ENCODE results near the gene ASB11.
"Not testable (repeated sequence)": the region's sequence is repeated elsewhere in the genome, so short reads cannot be mapped to it uniquely, and the experiment has no call there.

The ASB11 gene

GRCh38 chrX:15301924-15302323 is 13.5 kb downstream of the ASB11 start:
- DNase-seq: peak; percentile 86

GRCh38 chrX:15299941-15300851 is 15.2 kb downstream of the ASB11 start:
- DNase-seq: peak; percentile 43

- DNase-seq: no peak
Observed at GRCh38 chrX:15298780-15299179, 16.7 kb downstream of the ASB11 start.

GRCh38 chrX:15298201-15298600 is 17.2 kb downstream of the ASB11 start:
- DNase-seq: peak; percentile 23

- DNase-seq: peak; percentile 43
Observed at GRCh38 chrX:15293451-15293850, 22.0 kb downstream of the ASB11 start.

GRCh38 chrX:15292861-15293260 is 22.6 kb downstream of the ASB11 start:
- DNase-seq: no peak

- DNase-seq: no peak
Observed at GRCh38 chrX:15277604-15278003, 37.8 kb downstream of the ASB11 start.

GRCh38 chrX:15274946-15275345 is 40.5 kb downstream of the ASB11 start:
- DNase-seq: no peak

GRCh38 chrX:15273275-15273674 is 42.2 kb downstream of the ASB11 start:
- not testable (repeated sequence) for DNase-seq

GRCh38 chrX:15271757-15272156 is 43.7 kb downstream of the ASB11 start:
- no peak for DNase-seq

GRCh38 chrX:15269618-15270521 is 45.6 kb downstream of the ASB11 start, which contains the start of gene ASB9:
ASB9 (minus strand) TSS chrX:15270083; CDS start chrX:15269874, 209 bp downstream.
- DNase-seq: peak; percentile 36

GRCh38 chrX:15269120-15269519 is 46.3 kb downstream of the ASB11 start:
- DNase-seq: no peak

- no peak for DNase-seq
Observed at GRCh38 chrX:15254852-15255251, 60.6 kb downstream of the ASB11 start.

- no peak for DNase-seq
Observed at GRCh38 chrX:15245896-15246295, 69.5 kb downstream of the ASB11 start.

- no peak for DNase-seq
Observed at GRCh38 chrX:15244421-15244820, 71.0 kb downstream of the ASB11 start.

GRCh38 chrX:15242899-15243555 is 72.4 kb downstream of the ASB11 start:
- peak; percentile 57 for DNase-seq

GRCh38 chrX:15241301-15241700 is 74.1 kb downstream of the ASB11 start:
- no peak for DNase-seq

GRCh38 chrX:15240414-15240813 is 75.0 kb downstream of the ASB11 start:
- DNase-seq: no peak

- DNase-seq: no peak
Observed at GRCh38 chrX:15236146-15236545, 79.3 kb downstream of the ASB11 start.

- DNase-seq: no peak
Observed at GRCh38 chrX:15235001-15235400, 80.4 kb downstream of the ASB11 start.

- DNase-seq: no peak
Observed at GRCh38 chrX:15233416-15234015, 81.9 kb downstream of the ASB11 start.
